H4 (cell line): Measurements from ENCODE around the gene MCTP2. TPM values are rescaled to one million over a fixed set of nuclear protein-coding genes. Genes with fewer than 3 reads are reported as not detected.
A peak's percentile ranks its signal among the peaks of the same experiment; 100 is the strongest.

Experiments
- DNase-seq: peaks from one replicate; pipeline ENCODE4 v3.0.0-alpha.2; 2015; ENCODE audit warnings: low spot score
- total RNA-seq: library from RNA; depleted of rRNA; stranded (reverse); fragments of >200 nt; shearing (Covaris generic); gene quantifications from 2 replicates; pipeline ENCODE4 v1.2.3, GENCODE V29; 2014

Gene MCTP2
- total RNA-seq, 1 experiment from 2014 or later: 27.0 TPM

GRCh38 chr15:94298364-94298763, 67.0 kb downstream of the MCTP2 start:
- no peak for DNase-seq

GRCh38 chr15:94300612-94301011, 69.3 kb downstream of the MCTP2 start:
- no peak for DNase-seq

DNA sequence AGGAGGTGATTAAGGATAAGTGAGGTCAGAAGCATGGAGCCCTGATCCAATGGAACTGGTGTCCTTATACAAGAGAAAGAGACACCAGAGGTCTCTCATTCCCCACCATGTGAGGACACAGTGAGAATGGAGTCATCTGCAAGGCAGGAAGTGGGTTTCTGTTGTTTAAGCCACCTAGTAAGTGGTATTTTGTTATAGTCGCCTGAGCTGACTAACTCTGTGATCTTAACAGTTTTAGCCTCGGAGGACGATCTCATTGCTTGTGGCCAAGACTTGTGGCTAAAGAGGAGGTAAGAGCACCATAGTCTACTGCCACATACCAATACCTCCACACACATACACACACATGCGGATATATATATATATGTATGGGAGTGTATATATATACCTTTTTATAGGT, 73.8 kb downstream of the MCTP2 start:
- peak; percentile 23 for DNase-seq

GRCh38 chr15:94306700-94307650, 75.6 kb downstream of the MCTP2 start:
- no peak for DNase-seq

- peak; percentile 21 for DNase-seq
These were observed 81.6 kb downstream of the MCTP2 start for GRCh38 chr15:94312946-94313345.

DNA sequence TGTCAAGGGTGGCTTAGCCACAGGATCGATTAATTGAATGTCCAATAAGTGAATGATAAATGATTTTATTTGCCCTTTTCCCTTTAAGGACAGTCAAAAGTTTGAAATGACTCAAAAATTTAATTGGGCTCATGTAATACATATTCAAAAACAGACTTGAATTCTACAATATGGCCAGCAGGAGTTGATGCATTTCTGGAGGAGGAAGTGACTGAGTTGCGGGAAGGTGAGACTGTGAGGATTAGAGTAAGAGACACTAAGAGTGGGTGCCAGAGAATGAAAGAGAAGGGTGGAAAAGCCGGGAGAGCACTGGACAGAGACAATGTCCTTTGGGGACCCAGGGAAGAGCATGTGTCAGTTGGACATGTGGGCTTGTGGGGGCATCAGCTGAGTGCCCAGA, 83.3 kb downstream of the MCTP2 start:
- no peak for DNase-seq

- no peak for DNase-seq
These were observed 85.8 kb downstream of the MCTP2 start for GRCh38 chr15:94317211-94317610.

- no peak for DNase-seq
These were observed 90.8 kb downstream of the MCTP2 start for GRCh38 chr15:94322141-94322540.

DNA sequence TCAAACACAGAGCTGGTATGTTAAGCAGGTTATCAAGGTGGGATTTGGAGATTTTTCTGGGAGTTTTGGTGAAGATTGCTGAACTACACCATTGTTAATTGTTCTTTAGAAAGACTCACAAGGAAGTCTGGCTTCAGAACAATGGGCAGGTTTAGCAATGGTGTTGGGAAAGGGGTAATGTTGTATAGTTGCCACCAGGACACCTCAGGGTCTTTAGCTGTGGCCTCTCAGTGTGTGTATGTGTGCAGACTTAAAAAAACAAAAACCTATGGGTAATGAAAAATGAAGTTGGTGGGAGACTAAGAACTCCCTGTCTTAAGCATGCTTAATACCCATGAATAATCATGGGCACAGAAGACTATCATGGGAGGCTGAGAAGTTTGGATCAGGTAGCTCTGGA, 91.7 kb downstream of the MCTP2 start:
- DNase-seq: no peak

- peak; percentile 67 for DNase-seq
These were observed 92.9 kb downstream of the MCTP2 start for GRCh38 chr15:94324117-94324826.

GRCh38 chr15:94324835-94325767, 93.7 kb downstream of the MCTP2 start:
- DNase-seq: no peak

DNA sequence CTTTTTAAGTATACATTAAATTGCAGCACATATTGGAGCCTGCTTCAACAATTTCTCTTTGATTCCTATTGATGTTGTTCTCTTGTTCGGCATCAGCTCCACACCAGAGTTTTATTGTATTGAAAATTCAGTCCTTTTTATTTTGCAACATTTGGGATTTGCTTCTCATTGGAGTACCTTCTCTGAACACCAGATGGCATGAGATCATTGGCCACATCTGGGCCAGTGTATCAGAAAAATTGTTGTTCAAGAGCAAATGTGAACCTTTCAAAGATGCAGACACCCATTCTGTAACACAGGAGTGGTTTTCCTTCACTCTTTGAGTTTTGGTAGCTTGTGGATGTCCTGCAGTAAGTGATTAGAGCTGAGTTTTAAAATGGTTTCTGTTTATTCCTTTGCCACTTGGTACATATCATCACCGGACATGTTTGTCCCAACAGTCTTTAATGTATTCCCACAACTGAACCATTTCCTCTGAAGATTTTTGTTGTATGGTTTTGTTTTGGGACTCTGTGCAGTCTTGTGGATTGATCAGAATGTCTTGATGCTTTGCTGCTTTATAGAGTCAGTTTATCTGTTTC, 96.1 kb downstream of the MCTP2 start:
- DNase-seq: peak; percentile 49

DNA sequence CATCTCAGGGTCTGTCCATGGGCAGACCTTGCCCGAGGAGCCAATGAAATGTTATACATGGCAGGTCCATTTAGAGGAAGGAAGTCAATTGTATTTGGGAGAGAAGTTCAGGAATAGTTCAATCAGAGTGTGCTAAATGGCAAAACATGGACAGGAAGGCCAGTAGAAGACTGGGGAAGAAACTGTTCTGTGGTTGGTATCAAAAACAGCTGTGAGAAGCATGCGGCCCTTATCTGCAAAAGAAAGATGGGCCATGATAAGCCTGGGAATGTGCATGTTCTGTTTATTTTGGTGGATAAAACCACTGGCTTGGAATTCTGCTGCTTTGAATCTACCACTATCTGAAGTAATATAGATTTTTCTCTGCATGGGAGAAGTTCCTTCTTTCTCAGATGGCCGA, 100.4 kb downstream of the MCTP2 start:
- DNase-seq: no peak

GRCh38 chr15:94335616-94336015, 104.3 kb downstream of the MCTP2 start:
- no peak for DNase-seq

GRCh38 chr15:94336817-94337467, 105.6 kb downstream of the MCTP2 start:
- no peak for DNase-seq

DNA sequence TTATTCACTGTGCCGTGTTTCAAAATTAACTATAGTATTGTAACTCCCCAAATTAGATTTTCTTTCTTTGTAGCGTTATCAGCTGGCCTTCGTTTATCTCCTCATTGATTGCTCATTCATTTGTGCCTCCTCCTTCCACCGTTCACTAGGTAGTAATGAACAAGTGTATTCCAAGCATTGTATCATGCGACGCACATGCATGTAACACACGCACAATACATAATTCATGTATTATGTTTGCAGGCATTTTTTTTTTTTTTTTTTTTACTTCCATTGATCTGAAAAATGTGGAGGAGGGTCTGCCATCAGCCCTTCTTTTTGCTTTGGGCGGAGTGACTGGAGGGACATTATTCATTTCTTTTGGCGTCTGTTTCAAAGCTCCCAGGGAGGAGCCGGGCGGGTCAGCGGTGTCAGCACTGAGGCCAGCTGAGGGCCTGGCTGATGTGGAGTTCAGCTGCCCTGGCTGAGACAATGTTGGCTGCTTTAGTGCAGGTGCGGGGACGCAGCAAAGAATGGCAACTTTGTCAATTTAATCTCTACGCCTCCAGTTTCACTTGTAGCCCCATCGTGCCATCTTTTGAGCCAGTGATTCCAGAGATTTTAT, 107.0 kb downstream of the MCTP2 start:
- no peak for DNase-seq

DNA sequence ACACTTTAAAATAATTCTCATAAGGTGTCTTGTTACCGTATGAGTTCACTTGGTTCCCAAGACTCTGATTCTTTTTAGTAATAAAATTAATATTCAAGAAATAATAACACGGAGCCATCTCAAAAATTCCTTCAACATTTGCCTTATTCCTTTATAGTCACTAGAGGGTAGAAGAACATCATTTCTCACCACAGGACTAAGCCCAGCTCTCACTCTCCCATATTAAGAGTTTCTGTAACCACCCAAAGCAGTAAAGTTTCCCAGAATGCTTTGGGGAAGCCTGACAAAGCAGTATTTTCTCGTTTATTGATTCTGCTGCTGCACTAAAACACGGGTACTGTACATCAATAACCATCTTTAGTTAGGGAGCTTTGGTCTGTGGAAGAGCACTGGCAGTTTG, 114.9 kb downstream of the MCTP2 start:
- DNase-seq: no peak

DNA sequence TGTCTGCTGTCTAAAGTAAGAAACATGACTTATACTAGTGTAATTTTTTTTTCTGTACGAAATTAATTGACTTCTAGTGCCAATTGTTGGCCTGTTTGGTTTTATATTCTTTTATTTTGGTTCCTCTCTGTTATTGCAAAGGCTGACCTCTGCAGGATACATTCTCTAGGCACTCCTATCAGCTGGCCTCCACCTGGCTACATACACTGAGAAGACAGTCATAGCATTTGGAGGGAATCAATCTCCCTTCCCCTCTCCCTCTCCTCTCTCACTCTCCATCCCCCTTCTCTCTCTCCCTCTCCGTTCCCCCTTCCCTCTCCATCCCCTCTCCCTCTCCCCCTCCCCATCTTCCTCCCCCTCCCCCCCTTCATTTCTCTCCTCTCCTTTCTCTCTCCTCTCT, 116.7 kb downstream of the MCTP2 start:
- DNase-seq: no peak

- no peak for DNase-seq
These were observed 119.7 kb downstream of the MCTP2 start for GRCh38 chr15:94351031-94351535.
